K562 (cell line): ENCODE results near the gene HOXB3. TPM values are rescaled to one million over a fixed set of nuclear protein-coding genes. Genes with fewer than 3 reads are reported as not detected.

Source experiments
- ARID3B ChIP-seq: fragments of 250-450 bp; sonication (Bioruptor Pico); IDR thresholded peaks from 2 replicates; pipeline ENCODE4 v1.4.0; 2020; ENCODE audit warnings: borderline replicate concordance
- ATF1 ChIP-seq, 2 experiments: fragments of 450-650 bp in 1 of 2; IDR thresholded peaks; 2 replicates each; pipeline ENCODE4 v1.6.1; 2016; ENCODE audit warnings: missing compliant biosample characterization in 1 of 2, missing genetic modification characterization in 1 of 2
- GTF2A2 ChIP-seq: IDR thresholded peaks from 2 replicates; pipeline ENCODE4 v1.6.1; 2016; ENCODE audit warnings: mild to moderate bottlenecking, missing genetic modification characterization, missing compliant biosample characterization
- HIVEP1 ChIP-seq: fragments of 250-450 bp; sonication (Bioruptor Pico); IDR thresholded peaks from 2 replicates; pipeline ENCODE4 v1.4.0; 2020; ENCODE audit warnings: mild to moderate bottlenecking
- HMBOX1 ChIP-seq: sonication (generic); IDR thresholded peaks from 2 replicates; pipeline ENCODE4 v1.6.1; 2016
- NUFIP1 ChIP-seq: fragments of 450-650 bp; IDR thresholded peaks from 2 replicates; pipeline ENCODE4 v1.6.1; 2018; ENCODE audit not compliant: partially characterized antibody
- PHF20 ChIP-seq: fragments of 450-650 bp; IDR thresholded peaks from 2 replicates; pipeline ENCODE4 v1.6.1; 2018; ENCODE audit not compliant: partially characterized antibody
- RBM22 ChIP-seq: fragments of 200-400 bp; formaldehyde crosslinking; IDR thresholded peaks from 2 replicates; pipeline ENCODE4 v1.6.1; 2018; ENCODE audit warnings: low read length, low read depth; ENCODE audit not compliant: poor library complexity, severe bottlenecking
- TSHZ1 ChIP-seq: fragments of 250-450 bp; sonication (Bioruptor Pico); IDR thresholded peaks from 2 replicates; pipeline ENCODE4 v1.4.0; 2020; ENCODE audit warnings: mild to moderate bottlenecking, moderate library complexity
- ZEB2 ChIP-seq: fragments of 450-650 bp; IDR thresholded peaks from 2 replicates; pipeline ENCODE4 v1.6.1; 2016
- polyA plus RNA-seq, 8 experiments: library from polyadenylated mRNA; depleted of rRNA in 4 of 8; stranded (reverse) in 5 of 8; unstranded in 3 of 8; fragments of >200 nt; fragmentation: Nextera tagmentation in 2 of 8; fragmentation: Illumina TruSeq in 1 of 8; extraction: Ambion mirVana in 2 of 8; extraction: Trizol in 1 of 8; gene quantifications; 2 replicates each; pipeline versions ENCODE4 v1.2.1 to v1.2.3, GENCODE V29; 2011 to 2014; ENCODE audit warnings: inconsistent platforms in 1 of 8, missing spikeins in 1 of 8
- total RNA-seq, 7 experiments: library from RNA; depleted of rRNA in 6 of 7; stranded (reverse); fragments of >200 nt in 6 of 7; fragmentation: Illumina TruSeq in 2 of 7; extraction: Trizol in 2 of 7; gene quantifications; 2 replicates each; pipeline versions ENCODE4 v1.2.1 to v1.2.3, GENCODE V29; 2011 to 2021; ENCODE audit warnings: low replicate concordance in 1 of 7
- TF ChIP-seq, protein P1 (sequence below), 3 experiments: IDR thresholded peaks in 2 of 3; conservative IDR thresholded peaks in 1 of 3; 2 replicates each; pipeline ENCODE4 v1.5.1; 2011 to 2012; ENCODE audit warnings: low read length in 3 of 3, mild to moderate bottlenecking in 3 of 3, control low read depth in 2 of 3, improper control_type of control experiment in 1 of 3, inconsistent platforms in 1 of 3, low read depth in 1 of 3, mixed read lengths in 1 of 3, moderate library complexity in 1 of 3; ENCODE audit not compliant: insufficient read depth in 2 of 3
- TF ChIP-seq, protein P2 (sequence below): fragments of 450-650 bp; IDR thresholded peaks from 2 replicates; pipeline ENCODE4 v1.7.0; 2016; ENCODE audit warnings: borderline replicate concordance
- TF ChIP-seq, protein P3 (sequence below): fragments of 250-450 bp; sonication (Bioruptor Pico); IDR thresholded peaks from 2 replicates; pipeline ENCODE4 v1.5.0; 2022; ENCODE audit warnings: mild to moderate bottlenecking

HOXB3 gene
- total and polyA plus RNA-seq, 9 of the 15 experiments (the other 6 are each of a cell fraction or from before 2014, with no cell fraction given), result 2.4 to 41.3 (median 20.2) TPM

DNA sequence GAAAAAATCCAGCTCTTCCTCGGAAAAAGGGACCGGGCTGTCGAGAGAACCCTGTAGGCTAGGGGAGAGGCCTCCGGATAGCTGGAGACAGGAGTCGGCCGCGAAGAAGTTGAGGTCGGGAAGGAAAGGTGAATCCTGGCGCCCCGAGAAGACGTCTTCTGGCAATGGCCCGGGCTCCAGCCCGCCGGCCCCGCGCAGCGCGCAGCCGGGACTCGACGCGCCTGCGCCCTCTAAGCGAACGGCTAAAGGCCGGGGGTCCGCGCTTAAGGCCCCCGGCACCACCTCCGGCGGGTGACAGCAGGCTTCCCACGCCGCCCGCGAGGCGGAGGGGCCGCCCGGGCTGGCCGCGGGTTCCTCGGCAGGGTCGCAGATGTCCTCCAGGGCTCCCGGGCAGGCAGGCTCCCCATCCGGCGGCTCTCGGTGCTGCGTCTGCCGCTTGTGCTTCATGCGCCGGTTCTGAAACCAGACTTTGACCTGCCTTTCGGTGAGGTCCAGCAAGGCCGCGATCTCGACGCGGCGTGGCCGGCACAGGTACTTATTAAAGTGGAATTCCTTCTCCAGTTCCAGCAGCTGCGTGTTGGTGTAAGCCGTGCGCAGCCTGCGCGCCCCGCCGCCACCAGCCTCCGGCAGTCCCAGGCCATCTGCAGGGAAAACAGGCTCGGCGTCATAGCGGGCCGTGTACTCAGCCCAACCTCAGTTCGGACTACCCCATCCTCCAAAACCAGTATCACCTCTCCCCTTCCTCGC lies 46.8 kb downstream of the HOXB3 start (continued):
- TF ChIP-seq ARID3B (CRISPR knock-in tag) (no peak), HIVEP1 (no peak), RBM22 (peak; percentile 69), NUFIP1 (no peak), GTF2A2 (tag) (0 out of 2 replicates have a peak, but pooled peaks have one; percentile 24), ZEB2 (no peak), ATF1 (CRISPR knock-in tag; IDR thresholded peaks at IDR 0.05) (no peak), ATF1 (tag; IDR thresholded peaks at IDR 0.05) (0 out of 2 replicates have a peak, but pooled peaks have one; percentile 11), PHF20 (no peak), HMBOX1 (no peak), TSHZ1 (no peak)
- TF ChIP-seq, protein P1, sequence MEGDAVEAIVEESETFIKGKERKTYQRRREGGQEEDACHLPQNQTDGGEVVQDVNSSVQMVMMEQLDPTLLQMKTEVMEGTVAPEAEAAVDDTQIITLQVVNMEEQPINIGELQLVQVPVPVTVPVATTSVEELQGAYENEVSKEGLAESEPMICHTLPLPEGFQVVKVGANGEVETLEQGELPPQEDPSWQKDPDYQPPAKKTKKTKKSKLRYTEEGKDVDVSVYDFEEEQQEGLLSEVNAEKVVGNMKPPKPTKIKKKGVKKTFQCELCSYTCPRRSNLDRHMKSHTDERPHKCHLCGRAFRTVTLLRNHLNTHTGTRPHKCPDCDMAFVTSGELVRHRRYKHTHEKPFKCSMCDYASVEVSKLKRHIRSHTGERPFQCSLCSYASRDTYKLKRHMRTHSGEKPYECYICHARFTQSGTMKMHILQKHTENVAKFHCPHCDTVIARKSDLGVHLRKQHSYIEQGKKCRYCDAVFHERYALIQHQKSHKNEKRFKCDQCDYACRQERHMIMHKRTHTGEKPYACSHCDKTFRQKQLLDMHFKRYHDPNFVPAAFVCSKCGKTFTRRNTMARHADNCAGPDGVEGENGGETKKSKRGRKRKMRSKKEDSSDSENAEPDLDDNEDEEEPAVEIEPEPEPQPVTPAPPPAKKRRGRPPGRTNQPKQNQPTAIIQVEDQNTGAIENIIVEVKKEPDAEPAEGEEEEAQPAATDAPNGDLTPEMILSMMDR (IDR thresholded peaks at IDR 0.05 in 2 of 3, conservative IDR thresholded peaks at IDR 0.05 in 1 of 3; ENCODE audit: insufficient read depth in 2 of 3, low read depth in 1 of 3, low read length in 3 of 3), result peak in 1 of 3 experiments; percentile 20; a peak in 2 of 6 replicates
- TF ChIP-seq, protein P2, sequence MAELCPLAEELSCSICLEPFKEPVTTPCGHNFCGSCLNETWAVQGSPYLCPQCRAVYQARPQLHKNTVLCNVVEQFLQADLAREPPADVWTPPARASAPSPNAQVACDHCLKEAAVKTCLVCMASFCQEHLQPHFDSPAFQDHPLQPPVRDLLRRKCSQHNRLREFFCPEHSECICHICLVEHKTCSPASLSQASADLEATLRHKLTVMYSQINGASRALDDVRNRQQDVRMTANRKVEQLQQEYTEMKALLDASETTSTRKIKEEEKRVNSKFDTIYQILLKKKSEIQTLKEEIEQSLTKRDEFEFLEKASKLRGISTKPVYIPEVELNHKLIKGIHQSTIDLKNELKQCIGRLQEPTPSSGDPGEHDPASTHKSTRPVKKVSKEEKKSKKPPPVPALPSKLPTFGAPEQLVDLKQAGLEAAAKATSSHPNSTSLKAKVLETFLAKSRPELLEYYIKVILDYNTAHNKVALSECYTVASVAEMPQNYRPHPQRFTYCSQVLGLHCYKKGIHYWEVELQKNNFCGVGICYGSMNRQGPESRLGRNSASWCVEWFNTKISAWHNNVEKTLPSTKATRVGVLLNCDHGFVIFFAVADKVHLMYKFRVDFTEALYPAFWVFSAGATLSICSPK, result no peak
- TF ChIP-seq, protein P3, sequence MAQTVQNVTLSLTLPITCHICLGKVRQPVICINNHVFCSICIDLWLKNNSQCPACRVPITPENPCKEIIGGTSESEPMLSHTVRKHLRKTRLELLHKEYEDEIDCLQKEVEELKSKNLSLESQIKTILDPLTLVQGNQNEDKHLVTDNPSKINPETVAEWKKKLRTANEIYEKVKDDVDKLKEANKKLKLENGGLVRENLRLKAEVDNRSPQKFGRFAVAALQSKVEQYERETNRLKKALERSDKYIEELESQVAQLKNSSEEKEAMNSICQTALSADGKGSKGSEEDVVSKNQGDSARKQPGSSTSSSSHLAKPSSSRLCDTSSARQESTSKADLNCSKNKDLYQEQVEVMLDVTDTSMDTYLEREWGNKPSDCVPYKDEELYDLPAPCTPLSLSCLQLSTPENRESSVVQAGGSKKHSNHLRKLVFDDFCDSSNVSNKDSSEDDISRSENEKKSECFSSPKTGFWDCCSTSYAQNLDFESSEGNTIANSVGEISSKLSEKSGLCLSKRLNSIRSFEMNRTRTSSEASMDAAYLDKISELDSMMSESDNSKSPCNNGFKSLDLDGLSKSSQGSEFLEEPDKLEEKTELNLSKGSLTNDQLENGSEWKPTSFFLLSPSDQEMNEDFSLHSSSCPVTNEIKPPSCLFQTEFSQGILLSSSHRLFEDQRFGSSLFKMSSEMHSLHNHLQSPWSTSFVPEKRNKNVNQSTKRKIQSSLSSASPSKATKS (CRISPR knock-in tag), result no peak
